Endothelial cell of umbilical vein (primary cell): Measurements from ENCODE around the gene MOGAT1. TPM values are rescaled to one million over a fixed set of nuclear protein-coding genes. Genes with fewer than 3 reads are reported as not detected.

Source experiments
- Bru-seq: library from RNA; stranded (reverse); fragments of 400-500 nt; gene quantifications from one replicate; lab custom pipeline; 2021; lab: Mats Ljungman, UMichigan
- BruChase-seq, 2 experiments: library from RNA; stranded (reverse); fragments of 400-500 nt; gene quantifications; one replicate each; lab custom pipeline; 2021; lab: Mats Ljungman, UMichigan
- BruUV-seq: library from RNA; stranded (reverse); fragments of 400-500 nt; replicated peaks from 2 replicates; lab custom pipeline; 2021; lab: Mats Ljungman, UMichigan
- CTCF ChIA-PET: fragments of 300-600, 350-600 bp; sonication (Branson Sonifier 250); formaldehyde crosslinking; loops from one replicate; lab custom pipeline; 2021; ENCODE audit warnings: antibody characterized with exemption, inconsistent platforms; lab: Charles Lee
- POLR2A ChIA-PET: fragments of 300-600, 350-600 bp; sonication (Branson Sonifier 250); formaldehyde crosslinking; loops from one replicate; lab custom pipeline; 2021; ENCODE audit warnings: antibody characterized with exemption, inconsistent platforms; lab: Charles Lee
- DNase-seq: peaks from one replicate; pipeline ENCODE4 v3.0.0-alpha.2; 2011; ENCODE audit warnings: low read depth, low spot score
- FAIRE-seq: peaks from 2 replicates; lab custom pipeline; 2011; peaks lifted over from hg19 to GRCh38; lab: Jason Lieb, UNC
- H2AFZ ChIP-seq: 2 replicates; pipeline ENCODE4 v1.6.0; 2012; ENCODE audit warnings: low read depth, low read length, control low read depth, inconsistent platforms
- H3K27ac ChIP-seq: 2 replicates; pipeline ENCODE4 v1.5.1; 2011; ENCODE audit warnings: low read depth, mild to moderate bottlenecking, control low read depth, low read length, moderate library complexity; ENCODE audit not compliant: insufficient read depth
- H3K27me3 ChIP-seq, 2 experiments: 2 replicates each; pipeline versions ENCODE4 v1.6.0 to v1.6.1; 2011; ENCODE audit warnings: low read length in 2 of 2, mixed read lengths in 1 of 2; ENCODE audit not compliant: control insufficient read depth in 2 of 2, insufficient read depth in 2 of 2
- H3K36me3 ChIP-seq, 2 experiments: 2 replicates in 1 of 2; 3 replicates in 1 of 2; pipeline ENCODE4 v1.5.1; 2011; ENCODE audit warnings: low read length in 2 of 2, mild to moderate bottlenecking in 1 of 2, moderate library complexity in 1 of 2; ENCODE audit not compliant: control insufficient read depth in 2 of 2, insufficient read depth in 2 of 2; ENCODE audit errors: extremely low read depth in 1 of 2
- H3K4me1 ChIP-seq: 3 replicates; pipeline ENCODE4 v1.5.1; 2011; ENCODE audit warnings: mild to moderate bottlenecking, low read length; ENCODE audit not compliant: control insufficient read depth, insufficient read depth; ENCODE audit errors: extremely low read depth
- H3K4me2 ChIP-seq: 2 replicates; pipeline ENCODE4 v1.6.1; 2011; ENCODE audit warnings: low read length, control low read depth, mixed read lengths; ENCODE audit not compliant: insufficient read depth
- H3K4me3 ChIP-seq, 3 experiments: fragments of 200-600 bp in 1 of 3; sonication (generic), shearing (Covaris generic) in 1 of 3; replicated peaks in 1 of 3; 2 replicates each; pipeline ENCODE4 v1.5.1; 2011 to 2016; ENCODE audit warnings: control low read depth in 3 of 3, low read length in 3 of 3, mild to moderate bottlenecking in 2 of 3, inconsistent platforms in 1 of 3, low read depth in 1 of 3, moderate library complexity in 1 of 3; ENCODE audit not compliant: insufficient read depth in 1 of 3
- H3K79me2 ChIP-seq: 2 replicates; pipeline ENCODE4 v1.6.0; 2012; ENCODE audit warnings: low read length, inconsistent platforms; ENCODE audit not compliant: control insufficient read depth, insufficient read depth
- H3K9ac ChIP-seq: replicated peaks from 2 replicates; pipeline ENCODE3; 2011; ENCODE audit warnings: low read length, control low read depth; ENCODE audit not compliant: insufficient read depth; ENCODE audit errors: extremely low read depth
- H3K9me1 ChIP-seq: replicated peaks from 3 replicates; pipeline ENCODE4 v1.6.0; 2011; ENCODE audit warnings: mild to moderate bottlenecking, low read length; ENCODE audit not compliant: control insufficient read depth, insufficient read depth; ENCODE audit errors: extremely low read depth
- H3K9me3 ChIP-seq: replicated peaks from 2 replicates; pipeline ENCODE4 v1.5.1; 2012; ENCODE audit warnings: low read length, inconsistent platforms; ENCODE audit not compliant: control insufficient read depth, insufficient read depth
- H4K20me1 ChIP-seq: replicated peaks from 2 replicates; pipeline ENCODE3; 2011; ENCODE audit warnings: mild to moderate bottlenecking, low read length; ENCODE audit not compliant: control insufficient read depth, insufficient read depth; ENCODE audit errors: extremely low read depth
- EZH2 ChIP-seq: IDR thresholded peaks from 2 replicates; pipeline ENCODE4 v1.6.1; 2012; ENCODE audit warnings: borderline replicate concordance, low read depth, mild to moderate bottlenecking, moderate library complexity, low read length, inconsistent platforms; ENCODE audit not compliant: severe bottlenecking
- FOS ChIP-seq: IDR thresholded peaks from 2 replicates; pipeline ENCODE4 v1.6.1; 2011; ENCODE audit warnings: mild to moderate bottlenecking, low read length, moderate library complexity, borderline replicate concordance; ENCODE audit not compliant: insufficient read depth
- GATA2 ChIP-seq: IDR thresholded peaks from 2 replicates; pipeline ENCODE4 v1.7.0; 2011; ENCODE audit warnings: low read depth, mild to moderate bottlenecking, moderate library complexity, mixed read lengths, low read length; ENCODE audit not compliant: insufficient read length, insufficient read depth
- JUN ChIP-seq: IDR thresholded peaks from 2 replicates; pipeline ENCODE4 v1.6.1; 2011; ENCODE audit warnings: borderline replicate concordance, low read depth; ENCODE audit not compliant: insufficient read length, insufficient read depth
- MYC ChIP-seq: IDR thresholded peaks from one replicate; pipeline ENCODE4 v1.6.1; 2011; ENCODE audit warnings: mild to moderate bottlenecking, low read depth, low read length
- POLR2A ChIP-seq: IDR thresholded peaks from 2 replicates; pipeline ENCODE4 v1.6.1; 2012; ENCODE audit warnings: low read depth, mild to moderate bottlenecking, control low read depth, low read length
- POLR2AphosphoS5 ChIP-seq: IDR thresholded peaks from 2 replicates; pipeline ENCODE4 v1.6.1; 2012; ENCODE audit warnings: low read depth, mild to moderate bottlenecking, control low read depth, low read length, moderate library complexity; ENCODE audit not compliant: insufficient read depth
- dilution Hi-C: fragments of 300-500 bp; cut with MboI; formaldehyde crosslinking; loops from one replicate; pipeline ENCODE4 v1.15.0; 2019; ENCODE audit warnings: low sequenced_read_pairs; ENCODE audit not compliant: extremely low pct_ligation_motif_present
- intact Hi-C: fragments of 100-400 bp; cut with micrococcal nuclease; formaldehyde crosslinking; loops from one replicate; pipeline ENCODE4 v1.10.0; 2022
- long read RNA-seq: library from polyadenylated mRNA; stranded (forward); transcript quantifications from one replicate; pipeline ENCODE4 v2.0.0, GENCODE V29; 2021
- polyA minus RNA-seq, 3 experiments: library from RNA; depleted of rRNA, polyadenylated mRNA; stranded (reverse); fragments of >200 nt; gene quantifications; 1 replicate in 1 of 3; 2 replicates in 2 of 3; pipeline ENCODE4 v1.2.3, GENCODE V29; 2011
- polyA plus RNA-seq, 4 experiments: library from polyadenylated mRNA; depleted of rRNA in 3 of 4; stranded (reverse) in 3 of 4; unstranded in 1 of 4; fragments of >200 nt; gene quantifications; 2 replicates each; pipeline versions ENCODE4 v1.2.1 to v1.2.3, GENCODE V29; 2011 to 2012; ENCODE audit warnings: missing spikeins in 1 of 4
- total RNA-seq: library from RNA; stranded (reverse); gene quantifications from 2 replicates; pipeline ENCODE4 v1.2.3, GENCODE V29; 2021
- TF ChIP-seq, protein P1 (sequence below), 2 donors: IDR thresholded peaks; 1 replicate in 1 of 2; 2 replicates in 1 of 2; pipeline ENCODE4 v1.5.1; 2011; ENCODE audit warnings: low read length in 2 of 2, mild to moderate bottlenecking in 2 of 2, moderate library complexity in 2 of 2, control low read depth in 1 of 2, inconsistent platforms in 1 of 2, low read depth in 1 of 2; ENCODE audit not compliant: insufficient read depth in 1 of 2; ENCODE audit errors: extremely low read depth in 1 of 2
- TF ChIP-seq, protein P2 (sequence below): IDR thresholded peaks from 2 replicates; pipeline ENCODE4 v1.6.1; 2011; ENCODE audit not compliant: insufficient read depth, insufficient read length

Gene MOGAT1, protein sequence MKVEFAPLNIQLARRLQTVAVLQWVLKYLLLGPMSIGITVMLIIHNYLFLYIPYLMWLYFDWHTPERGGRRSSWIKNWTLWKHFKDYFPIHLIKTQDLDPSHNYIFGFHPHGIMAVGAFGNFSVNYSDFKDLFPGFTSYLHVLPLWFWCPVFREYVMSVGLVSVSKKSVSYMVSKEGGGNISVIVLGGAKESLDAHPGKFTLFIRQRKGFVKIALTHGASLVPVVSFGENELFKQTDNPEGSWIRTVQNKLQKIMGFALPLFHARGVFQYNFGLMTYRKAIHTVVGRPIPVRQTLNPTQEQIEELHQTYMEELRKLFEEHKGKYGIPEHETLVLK
- total RNA-seq (not detected in 2 replicates), polyA plus RNA-seq (not detected in 2 replicates), polyA minus RNA-seq (not detected in 2 replicates), Bru-seq, nascent RNA (percentile 14 among the genes with signal in this experiment), BruChase-seq, experiment 1, labeled RNA remaining after a 6-hour chase (percentile 3 among the genes with signal in this experiment), BruChase-seq, experiment 2, labeled RNA remaining after a 2-hour chase (percentile 2 among the genes with signal in this experiment)
- not detected in 2 replicates for polyA plus RNA-seq (2011; cell fraction: cytosol; rRNA removed)
- not detected in 2 replicates for polyA plus RNA-seq (2011; cell fraction: nucleus; rRNA removed)
- polyA plus RNA-seq (2012), result not detected in 2 replicates
- polyA minus RNA-seq (2011; cell fraction: cytosol; rRNA and poly(A)+ RNA removed), result not detected
- polyA minus RNA-seq (2011; cell fraction: nucleus; rRNA and poly(A)+ RNA removed), result not detected in 2 replicates
- long read RNA-seq, result 0 reads

DNA sequence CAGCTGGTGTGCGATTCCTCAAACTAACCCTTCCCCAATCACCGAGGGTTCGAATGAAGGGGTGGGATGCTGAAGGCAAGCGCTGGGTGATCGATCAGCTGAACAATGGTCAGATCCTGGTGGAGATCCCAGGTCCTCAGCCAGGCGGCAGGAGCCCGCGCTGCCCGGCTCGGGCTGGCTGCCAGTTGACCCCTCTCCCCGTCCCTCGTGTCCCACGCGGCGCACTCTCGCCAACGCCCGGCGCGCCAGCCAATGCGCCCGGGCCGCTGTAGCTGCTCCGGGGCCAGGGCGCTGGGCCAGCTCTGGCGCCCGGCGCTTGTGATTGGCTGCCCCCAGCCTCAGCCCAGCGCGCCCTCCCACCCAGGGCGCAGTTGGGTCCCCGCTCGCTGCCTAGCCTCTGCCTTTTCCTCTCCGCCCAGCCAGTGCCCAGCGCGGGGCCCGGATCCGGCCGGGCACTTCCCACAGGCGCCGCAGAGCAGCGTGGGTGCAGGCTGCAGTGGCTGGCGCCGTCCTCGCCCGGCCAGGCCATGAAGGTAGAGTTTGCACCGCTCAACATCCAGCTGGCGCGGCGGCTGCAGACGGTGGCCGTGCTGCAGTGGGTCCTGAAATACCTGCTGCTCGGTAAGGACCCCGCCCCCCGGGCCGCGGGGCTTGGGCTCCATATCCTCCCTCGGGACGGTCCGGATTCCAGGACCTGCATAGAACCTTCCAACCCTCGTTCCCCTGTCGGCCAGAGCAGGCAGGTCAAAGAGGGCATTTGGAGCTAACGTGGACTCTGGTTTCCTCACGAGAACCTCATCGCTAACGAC lies at the start of gene MOGAT1:
TSS of gene MOGAT1 (plus strand) at position 400 of the 809 bp plus-strand sequence. CDS start at position 528, 128 bp downstream.
- no peak within 1 kb of the TSS for H3K9ac ChIP-seq
- peaks cover 4% of the 10 kb centered on the region for H3K4me1 ChIP-seq
- FAIRE-seq, result no peak
- ChIA-PET CTCF (interaction anchor here (1.1 to 1.4 kb wide), 4 partner anchors 19 to 646 kb away, joined by 3 to 6 read pairs (median 4); no protein-coding TSS in a partner anchor), POLR2A (no interaction called here)
- H3K9me1 ChIP-seq, result no peaks in the 10 kb centered on the region
- no TSS peak for BruUV-seq
- peak within 1 kb of the TSS; percentile 71 for H2AFZ ChIP-seq
- H3K4me2 ChIP-seq, result peak within 1 kb of the TSS; percentile 66
- no peaks in the 10 kb centered on the region for H3K79me2 ChIP-seq
- no peak within 1 kb of the TSS for H3K27ac ChIP-seq
- H3K4me3 ChIP-seq, result peak within 1 kb of the TSS in 2 of 3 experiments; percentile 27 to 40
- no peak for DNase-seq
- TF ChIP-seq FOS (no peak), EZH2 (no peak)
- intact Hi-C loops, result no loop called here
- H3K27me3 ChIP-seq, result peaks cover 28% of the 10 kb centered on the region in 2 experiments
- no peaks in the 10 kb centered on the region for H4K20me1 ChIP-seq
- no peaks in the 10 kb centered on the region for H3K9me3 ChIP-seq
- dilution Hi-C loops, result no loop called here
- H3K36me3 ChIP-seq, result no peaks in the 10 kb centered on the region

DNA sequence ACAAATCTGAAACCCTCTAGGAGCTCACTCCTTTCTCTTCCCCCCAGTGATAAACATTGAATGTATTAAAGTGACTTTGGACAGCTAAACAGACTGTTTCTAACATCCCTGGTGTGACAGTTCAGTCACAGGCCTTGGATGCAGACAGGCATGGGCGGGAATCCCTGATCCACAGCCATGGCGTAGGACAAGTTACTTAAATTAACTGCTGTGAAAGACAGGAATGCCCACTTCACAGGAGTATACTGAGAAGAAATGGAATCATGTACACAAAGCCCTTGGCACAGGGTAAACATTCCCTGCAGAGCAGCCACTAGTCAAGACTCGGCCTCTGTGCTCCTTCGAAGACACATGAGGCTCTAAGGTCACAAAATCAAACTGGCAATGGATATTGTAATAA lies 49.6 kb upstream of the MOGAT1 start:
- CTCF ChIA-PET, result no interaction called here
- BruUV-seq, result no TSS peak
- no peaks in the 10 kb centered on the region for H3K27me3 ChIP-seq
- no peak overlapping the region for H3K4me3 ChIP-seq
- no peaks in the 10 kb centered on the region for H3K79me2 ChIP-seq
- H3K4me2 ChIP-seq, result no peak overlapping the region
- POLR2A ChIA-PET, result no interaction called here
- no peak for TF ChIP-seq GATA2
- no peak for TF ChIP-seq FOS
- no peak for TF ChIP-seq POLR2A
- TF ChIP-seq JUN, result no peak
- TF ChIP-seq EZH2, result no peak
- TF ChIP-seq, protein P1, sequence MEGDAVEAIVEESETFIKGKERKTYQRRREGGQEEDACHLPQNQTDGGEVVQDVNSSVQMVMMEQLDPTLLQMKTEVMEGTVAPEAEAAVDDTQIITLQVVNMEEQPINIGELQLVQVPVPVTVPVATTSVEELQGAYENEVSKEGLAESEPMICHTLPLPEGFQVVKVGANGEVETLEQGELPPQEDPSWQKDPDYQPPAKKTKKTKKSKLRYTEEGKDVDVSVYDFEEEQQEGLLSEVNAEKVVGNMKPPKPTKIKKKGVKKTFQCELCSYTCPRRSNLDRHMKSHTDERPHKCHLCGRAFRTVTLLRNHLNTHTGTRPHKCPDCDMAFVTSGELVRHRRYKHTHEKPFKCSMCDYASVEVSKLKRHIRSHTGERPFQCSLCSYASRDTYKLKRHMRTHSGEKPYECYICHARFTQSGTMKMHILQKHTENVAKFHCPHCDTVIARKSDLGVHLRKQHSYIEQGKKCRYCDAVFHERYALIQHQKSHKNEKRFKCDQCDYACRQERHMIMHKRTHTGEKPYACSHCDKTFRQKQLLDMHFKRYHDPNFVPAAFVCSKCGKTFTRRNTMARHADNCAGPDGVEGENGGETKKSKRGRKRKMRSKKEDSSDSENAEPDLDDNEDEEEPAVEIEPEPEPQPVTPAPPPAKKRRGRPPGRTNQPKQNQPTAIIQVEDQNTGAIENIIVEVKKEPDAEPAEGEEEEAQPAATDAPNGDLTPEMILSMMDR (IDR thresholded peaks at IDR 0.05; ENCODE audit: extremely low read depth in 1 of 2, insufficient read depth in 1 of 2, low read depth in 1 of 2, low read length in 2 of 2), result no peak
- TF ChIP-seq POLR2AphosphoS5, result no peak
- TF ChIP-seq, protein P2, sequence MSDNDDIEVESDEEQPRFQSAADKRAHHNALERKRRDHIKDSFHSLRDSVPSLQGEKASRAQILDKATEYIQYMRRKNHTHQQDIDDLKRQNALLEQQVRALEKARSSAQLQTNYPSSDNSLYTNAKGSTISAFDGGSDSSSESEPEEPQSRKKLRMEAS, result no peak
- no peak for TF ChIP-seq MYC
- H3K27ac ChIP-seq, result no peak overlapping the region
- no peak for DNase-seq
- intact Hi-C loops (no loop called here), dilution Hi-C loops (no loop called here)
- no peaks in the 10 kb centered on the region for H3K9me1 ChIP-seq
- peaks cover 5 to 21% of the 10 kb centered on the region in 2 experiments for H3K36me3 ChIP-seq
- H3K9me3 ChIP-seq, result no peaks in the 10 kb centered on the region
- no peaks in the 10 kb centered on the region for H4K20me1 ChIP-seq
- no peaks in the 10 kb centered on the region for H3K4me1 ChIP-seq
- H3K9ac ChIP-seq, result no peak overlapping the region
- FAIRE-seq, result no peak
- H2AFZ ChIP-seq, result no peak overlapping the region
